Endothelial cell (in vitro differentiated cells): ENCODE measurements around the gene SEMA6B. TPM values are rescaled to one million over a fixed set of nuclear protein-coding genes. Genes with fewer than 3 reads are reported as not detected.

Source experiments
- DNase-seq: peaks from one replicate; pipeline ENCODE4 v3.0.0; 2021; ENCODE audit warnings: low spot score
- H3K27ac Mint-ChIP-seq: one replicate; pipeline ENCODE4 v1.8.0; 2021; ENCODE audit warnings: mixed read lengths, inconsistent platforms; ENCODE audit not compliant: unreplicated experiment
- H3K27me3 Mint-ChIP-seq: one replicate; pipeline ENCODE4 v1.8.0; 2021; ENCODE audit warnings: mild to moderate bottlenecking, moderate library complexity, mixed read lengths, inconsistent platforms; ENCODE audit not compliant: unreplicated experiment
- H3K36me3 Mint-ChIP-seq: one replicate; pipeline ENCODE4 v1.8.0; 2021; ENCODE audit warnings: mild to moderate bottlenecking, low read depth, mixed read lengths, inconsistent platforms; ENCODE audit not compliant: unreplicated experiment
- H3K4me1 Mint-ChIP-seq: one replicate; pipeline ENCODE4 v1.8.0; 2021; ENCODE audit warnings: mild to moderate bottlenecking, mixed read lengths, inconsistent platforms; ENCODE audit not compliant: unreplicated experiment
- H3K4me3 Mint-ChIP-seq: one replicate; pipeline ENCODE4 v1.8.0; 2021; ENCODE audit warnings: mild to moderate bottlenecking, mixed read lengths, inconsistent platforms; ENCODE audit not compliant: unreplicated experiment
- H3K9me3 Mint-ChIP-seq: one replicate; pipeline ENCODE4 v1.8.0; 2021; ENCODE audit warnings: mixed read lengths, inconsistent platforms; ENCODE audit not compliant: unreplicated experiment
- CTCF ChIP-seq: fragments of 200-600 bp; sonication (generic); IDR thresholded peaks from one replicate; pipeline ENCODE4 v1.5.0; 2021; ENCODE audit warnings: antibody characterized with exemption; ENCODE audit not compliant: unreplicated experiment
- total RNA-seq: library from RNA; stranded (reverse); fragmentation: NEBNext Ultra II Directional; extraction: Animal tissue kit (Norgen Biotek cat#: 25700); gene quantifications from one replicate; pipeline ENCODE4 v1.2.1, GENCODE V29; 2021; ENCODE audit not compliant: unreplicated experiment

The SEMA6B gene
- total RNA-seq, 1 donor from 2014 or later, result 43.7 TPM

- Mint-ChIP-seq H3K9me3 (no peaks in the 10 kb centered on the region), H3K36me3 (peaks cover 3% of the 10 kb centered on the region), H3K4me3 (no peak overlapping the region), H3K27ac (no peak overlapping the region), H3K27me3 (peaks cover 6% of the 10 kb centered on the region), H3K4me1 (peaks cover 6% of the 10 kb centered on the region)
- TF ChIP-seq CTCF, result no peak
- no peak for DNase-seq
These were observed 20.9 kb downstream of the SEMA6B start for GRCh38 chr19:4538601-4538954.

- H3K9me3 Mint-ChIP-seq, result no peaks in the 10 kb centered on the region
- peaks cover 6% of the 10 kb centered on the region for H3K27me3 Mint-ChIP-seq
- no peak for DNase-seq
- H3K36me3 Mint-ChIP-seq, result peaks cover 2% of the 10 kb centered on the region
- no peak overlapping the region for H3K4me3 Mint-ChIP-seq
- peaks cover 6% of the 10 kb centered on the region for H3K4me1 Mint-ChIP-seq
- no peak for TF ChIP-seq CTCF
- H3K27ac Mint-ChIP-seq, result no peak overlapping the region
These were observed 21.4 kb downstream of the SEMA6B start for GRCh38 chr19:4537953-4538600.

- no peak for DNase-seq
- Mint-ChIP-seq H3K9me3 (no peaks in the 10 kb centered on the region), H3K36me3 (no peaks in the 10 kb centered on the region), H3K27me3 (peaks cover 5% of the 10 kb centered on the region), H3K4me1 (peaks cover 6% of the 10 kb centered on the region), H3K4me3 (no peak overlapping the region), H3K27ac (no peak overlapping the region)
- no peak for TF ChIP-seq CTCF
These were observed 22.7 kb downstream of the SEMA6B start for GRCh38 chr19:4536798-4537197.

- Mint-ChIP-seq H3K4me1 (peaks cover 4% of the 10 kb centered on the region), H3K9me3 (no peaks in the 10 kb centered on the region), H3K27me3 (peaks cover 3% of the 10 kb centered on the region), H3K36me3 (no peaks in the 10 kb centered on the region), H3K27ac (peak within 1 kb of the TSS; percentile 64), H3K4me3 (no peak within 1 kb of the TSS)
- DNase-seq, result peak; percentile 77
- TF ChIP-seq CTCF, result no peak
These were observed 24.4 kb downstream of the SEMA6B start, which contains the start of gene PLIN5 for GRCh38 chr19:4534836-4535658. PLIN5 (minus strand) TSS chr19:4535224; CDS start chr19:4534074, 1,150 bp downstream.
